ENCODE data around the gene REC8. TPM values are rescaled to one million over a fixed set of nuclear protein-coding genes. Genes with fewer than 3 reads are reported as not detected.

The REC8 gene
- total RNA-seq, 1 experiment from 2014 or later = 0.66 TPM

DNA sequence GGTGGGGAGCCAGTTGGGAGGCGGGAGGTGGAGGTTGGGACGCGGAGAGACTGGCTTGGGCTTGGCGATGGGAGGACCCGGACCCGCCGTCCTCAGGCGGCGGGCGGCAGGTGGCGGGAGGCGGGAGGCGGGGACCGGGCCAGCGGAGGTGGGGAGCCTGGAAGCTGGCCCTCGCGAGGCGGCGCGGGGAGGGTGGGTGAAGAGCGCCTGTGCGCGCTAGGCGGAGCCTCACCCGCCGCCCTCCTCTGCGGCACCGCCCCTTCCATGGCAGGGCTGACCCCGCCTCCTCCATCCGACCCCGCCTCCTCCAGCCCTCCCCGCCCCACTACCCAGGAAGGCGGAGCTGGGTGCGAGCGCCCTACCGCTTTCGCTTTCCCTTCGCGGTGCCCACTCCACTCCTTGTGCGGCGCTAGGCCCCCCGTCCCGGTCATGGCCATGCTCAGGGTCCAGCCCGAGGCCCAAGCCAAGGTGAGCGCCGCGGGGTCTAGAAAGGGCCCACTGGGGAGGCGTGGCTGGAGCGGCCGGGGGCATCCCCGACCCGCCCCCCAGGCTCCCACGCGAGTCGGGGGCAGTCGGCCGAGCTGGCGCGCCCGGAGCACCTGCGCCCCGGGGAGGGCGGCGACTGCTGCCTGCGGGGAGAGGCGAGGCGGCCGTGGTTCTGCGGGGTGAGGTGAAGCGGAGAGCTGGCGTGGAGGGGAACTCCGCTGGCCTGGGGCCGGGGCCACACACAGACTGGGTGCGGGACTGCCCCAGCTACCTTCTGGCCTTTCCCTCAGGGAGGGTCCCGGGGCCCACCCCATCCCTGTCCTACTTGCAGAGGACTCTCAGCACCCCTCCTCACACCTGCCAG lies 35.8 kb upstream of the REC8 start, which contains the start of gene PSME1:
Gene PSME1 (plus strand): TSS at position 361 of the 850 bp plus-strand sequence. CDS start 69 bp downstream, at position 430.
- Histone ChIP-seq H3K27me3 (no peaks in the 10 kb centered on the region), H3K4me3 (peak within 1 kb of the TSS; percentile 74), H3K36me3 (peaks cover 15% of the 10 kb centered on the region), H3K9me3 (no peaks in the 10 kb centered on the region)
- DNase-seq = peak; percentile 78

DNA sequence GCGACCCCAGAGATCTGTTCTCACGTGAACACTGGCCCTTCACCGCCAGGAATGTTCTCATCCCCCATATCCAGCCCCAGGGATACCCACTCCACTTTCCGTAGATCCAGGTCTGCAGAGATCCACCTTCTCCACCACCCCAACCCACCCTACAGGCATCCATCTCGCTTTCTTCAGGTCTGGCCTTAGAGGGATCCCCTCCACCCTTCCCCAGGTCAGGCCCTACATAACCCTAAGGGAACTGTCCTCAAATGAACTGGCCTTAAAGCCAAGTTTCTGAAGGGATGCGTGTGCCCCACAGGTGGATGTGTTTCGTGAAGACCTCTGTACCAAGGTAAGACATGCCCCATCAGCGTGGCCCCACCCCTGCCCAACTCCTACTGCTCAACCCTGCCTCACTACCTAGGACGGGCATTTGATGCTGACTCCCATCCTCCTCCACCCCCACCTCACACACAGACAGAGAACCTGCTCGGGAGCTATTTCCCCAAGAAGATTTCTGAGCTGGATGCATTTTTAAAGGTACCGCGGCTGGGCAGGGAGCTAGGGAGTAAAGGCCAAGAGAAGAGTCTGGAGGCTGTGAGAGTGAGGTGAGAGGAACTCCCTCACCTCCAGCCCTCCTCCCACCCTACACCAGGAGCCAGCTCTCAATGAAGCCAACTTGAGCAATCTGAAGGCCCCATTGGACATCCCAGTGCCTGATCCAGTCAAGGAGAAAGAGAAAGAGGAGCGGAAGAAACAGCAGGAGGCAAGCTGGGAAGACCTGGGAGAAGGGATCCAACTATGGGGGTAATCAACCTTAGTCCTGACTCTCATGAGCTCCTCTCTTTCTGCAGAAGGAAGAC lies 35.0 kb upstream of the REC8 start:
- H3K9me3 ChIP-seq = no peaks in the 10 kb centered on the region
- peak overlapping the region; percentile 74 for H3K4me3 ChIP-seq
- DNase-seq = no peak
- H3K36me3 ChIP-seq = peaks cover 15% of the 10 kb centered on the region
- no peaks in the 10 kb centered on the region for H3K27me3 ChIP-seq

DNA sequence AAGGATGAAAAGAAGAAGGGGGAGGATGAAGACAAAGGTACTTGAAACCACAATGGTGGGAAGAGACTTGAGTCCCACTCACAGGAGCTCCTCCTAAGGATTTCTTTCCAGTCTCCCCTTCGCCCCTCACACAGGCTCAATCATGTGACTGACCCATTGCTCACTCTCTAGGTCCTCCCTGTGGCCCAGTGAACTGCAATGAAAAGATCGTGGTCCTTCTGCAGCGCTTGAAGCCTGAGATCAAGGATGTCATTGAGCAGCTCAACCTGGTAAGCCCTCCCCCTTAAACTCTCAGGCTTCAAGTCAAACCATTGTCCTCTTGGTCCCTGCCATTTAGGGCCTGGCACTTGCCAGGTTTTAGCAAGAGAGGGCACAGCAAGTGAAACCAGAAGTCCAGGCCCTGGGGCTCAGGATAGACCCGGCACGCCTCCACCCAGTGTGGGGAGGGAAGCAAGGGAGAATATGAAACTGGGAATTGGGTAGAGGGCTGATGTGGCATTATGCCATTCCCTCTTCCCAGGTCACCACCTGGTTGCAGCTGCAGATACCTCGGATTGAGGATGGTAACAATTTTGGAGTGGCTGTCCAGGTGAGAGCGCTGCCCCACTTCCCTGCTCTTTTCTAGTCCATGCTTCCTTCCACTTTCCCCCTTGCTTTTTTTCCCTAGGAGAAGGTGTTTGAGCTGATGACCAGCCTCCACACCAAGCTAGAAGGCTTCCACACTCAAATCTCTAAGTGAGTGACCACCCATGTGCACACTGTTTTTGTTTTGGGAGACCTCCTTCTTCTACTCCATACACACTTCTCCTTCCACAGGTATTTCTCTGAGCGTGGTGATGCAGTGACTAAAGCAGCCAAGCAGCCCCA lies 34.1 kb upstream of the REC8 start:
- Histone ChIP-seq H3K4me3 (no peak overlapping the region), H3K9me3 (no peaks in the 10 kb centered on the region), H3K27me3 (no peaks in the 10 kb centered on the region), H3K36me3 (peaks cover 17% of the 10 kb centered on the region)
- DNase-seq = no peak

DNA sequence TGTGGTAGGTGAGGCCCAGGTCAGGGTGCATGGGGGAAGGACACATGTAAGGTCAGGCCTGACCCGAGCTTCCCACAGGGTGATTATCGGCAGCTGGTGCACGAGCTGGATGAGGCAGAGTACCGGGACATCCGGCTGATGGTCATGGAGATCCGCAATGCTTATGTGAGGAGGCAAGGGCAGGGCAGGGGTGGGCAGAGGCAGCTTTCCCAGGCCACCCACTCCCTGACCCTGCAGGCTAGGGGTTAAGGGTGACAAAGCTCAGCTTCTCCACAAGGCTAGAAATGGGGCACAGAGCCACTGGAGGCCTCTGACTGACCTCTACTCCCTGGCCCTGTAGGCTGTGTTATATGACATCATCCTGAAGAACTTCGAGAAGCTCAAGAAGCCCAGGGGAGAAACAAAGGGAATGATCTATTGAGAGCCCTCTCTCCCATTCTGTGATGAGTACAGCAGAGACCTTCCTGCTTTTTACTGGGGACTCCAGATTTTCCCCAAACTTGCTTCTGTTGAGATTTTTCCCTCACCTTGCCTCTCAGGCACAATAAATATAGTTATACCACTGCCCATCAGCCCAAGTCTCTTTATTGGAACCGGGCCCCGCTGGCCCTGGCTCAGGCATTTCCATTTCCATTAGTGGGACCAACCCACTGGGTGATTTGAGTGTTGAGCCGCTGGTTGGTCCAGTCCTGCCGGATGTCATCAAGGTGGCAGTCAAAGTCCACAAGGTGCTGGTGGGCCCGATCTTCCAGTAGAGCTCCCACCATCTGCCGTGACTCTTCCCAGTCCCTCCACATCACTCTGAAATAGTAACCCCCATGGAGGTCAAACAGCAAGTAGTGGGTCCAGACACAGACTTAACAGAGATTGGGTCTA lies 33.2 kb upstream of the REC8 start:
- Histone ChIP-seq H3K36me3 (peaks cover 18% of the 10 kb centered on the region), H3K27me3 (no peaks in the 10 kb centered on the region), H3K4me3 (no peak overlapping the region), H3K9me3 (no peaks in the 10 kb centered on the region)
- DNase-seq = no peak

DNA sequence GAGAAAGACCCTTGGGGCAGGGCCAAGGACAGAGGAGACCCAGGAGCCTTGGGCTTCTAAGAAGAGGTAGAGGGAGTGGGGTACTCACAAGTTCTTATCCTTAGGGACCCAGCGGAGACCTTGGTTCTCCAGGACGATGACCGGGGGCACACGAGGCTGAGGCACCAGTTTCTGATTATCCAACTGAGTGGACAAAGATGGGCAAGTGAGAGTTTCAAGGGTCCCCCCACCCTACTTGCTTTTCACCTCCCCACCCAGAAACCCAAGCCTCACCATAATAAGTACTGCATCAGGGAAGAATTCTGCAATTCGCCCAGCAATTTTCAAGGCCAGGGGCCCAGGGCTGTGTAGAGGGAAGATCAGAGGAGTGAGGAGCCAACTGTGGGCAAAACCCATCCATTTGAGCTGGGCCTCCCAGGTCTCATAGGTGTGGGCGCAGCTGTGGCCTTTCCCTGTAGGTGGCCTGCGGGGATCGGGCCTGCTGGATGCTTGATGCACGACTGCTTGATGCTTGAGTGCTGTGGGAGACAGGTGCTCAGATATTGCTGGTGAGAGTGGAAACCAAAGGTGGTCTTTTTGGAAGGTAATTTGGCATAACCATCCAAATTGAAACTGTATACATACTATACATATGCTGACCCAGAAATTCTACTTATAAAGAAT lies 32.5 kb upstream of the REC8 start:
- DNase-seq = no peak
- H3K27me3 ChIP-seq = no peaks in the 10 kb centered on the region
- no peak overlapping the region; the same call in 1 of the 2 replicates for H3K4me3 ChIP-seq
- H3K36me3 ChIP-seq = peaks cover 22% of the 10 kb centered on the region
- H3K9me3 ChIP-seq = no peaks in the 10 kb centered on the region

DNA sequence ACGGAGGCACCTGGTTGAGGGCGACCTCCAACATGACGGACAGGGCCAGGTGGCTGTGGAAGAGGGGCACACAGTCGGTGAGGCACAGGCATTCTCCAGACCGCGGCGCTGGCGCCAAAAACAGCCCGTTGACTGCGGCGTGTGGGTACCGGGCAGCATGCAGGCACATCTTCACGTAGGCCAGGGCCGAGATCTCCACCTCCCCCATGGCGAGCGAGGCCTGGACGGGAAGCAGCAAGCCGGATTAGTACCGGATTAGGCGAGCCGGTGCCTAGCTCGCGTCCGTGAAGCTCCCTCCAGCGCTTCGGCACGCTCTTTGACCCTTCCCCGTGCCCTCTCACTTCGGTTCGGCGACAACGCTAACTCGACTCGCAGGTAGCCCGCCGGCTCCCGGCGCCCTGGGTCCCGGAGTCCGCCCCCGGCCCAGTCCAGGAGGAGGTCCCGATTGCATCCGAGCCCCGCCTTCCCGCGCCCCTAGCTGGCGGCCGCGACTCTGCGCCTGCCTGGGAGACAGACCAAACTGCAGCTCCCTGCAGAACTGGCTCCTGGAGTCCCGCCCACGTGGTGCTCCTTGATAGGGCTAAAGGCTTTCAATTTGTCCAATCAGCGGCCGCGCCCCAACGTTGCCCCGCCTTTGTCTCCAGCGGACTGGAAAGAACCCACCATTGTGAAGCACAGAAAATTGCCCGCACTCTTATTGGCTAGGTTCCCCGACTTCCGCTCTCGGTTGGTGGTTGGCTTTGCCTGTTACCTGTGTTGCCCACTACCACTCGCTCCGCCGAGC lies 30.6 kb upstream of the REC8 start, which contains the start of gene EMC9:
Gene EMC9 (minus strand): TSS at position 495 of the 784 bp plus-strand sequence. CDS start 287 bp downstream, at position 208.
- no peaks in the 10 kb centered on the region for H3K27me3 ChIP-seq
- H3K36me3 ChIP-seq = peaks cover 31% of the 10 kb centered on the region
- no peaks in the 10 kb centered on the region for H3K9me3 ChIP-seq
- DNase-seq = peak; percentile 98
- peak within 1 kb of the TSS; percentile 78 for H3K4me3 ChIP-seq

DNA sequence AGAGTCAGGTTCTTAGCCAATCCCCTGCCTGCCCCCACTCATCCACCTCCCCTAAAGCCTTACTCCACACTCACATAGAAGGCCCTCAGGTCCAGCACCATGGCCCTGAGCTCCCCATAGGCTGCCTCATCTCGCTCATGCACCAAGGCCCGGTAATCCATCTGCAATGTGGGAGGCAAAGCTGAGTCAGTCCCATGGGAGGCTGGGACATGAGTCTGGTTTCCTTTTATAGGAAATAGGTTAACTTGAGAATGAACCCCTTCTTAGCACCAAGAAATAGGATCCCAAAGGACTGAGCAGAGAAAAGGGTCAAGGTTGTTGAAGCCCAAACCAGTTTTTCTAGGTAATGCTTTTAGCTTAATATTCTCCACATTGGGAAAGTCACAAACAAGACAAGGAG lies 28.4 kb upstream of the REC8 start:
- no peak overlapping the region for H3K4me3 ChIP-seq
- H3K27me3 ChIP-seq = no peaks in the 10 kb centered on the region
- no peak for DNase-seq
- H3K9me3 ChIP-seq = no peaks in the 10 kb centered on the region
- peaks cover 29% of the 10 kb centered on the region for H3K36me3 ChIP-seq

DNA sequence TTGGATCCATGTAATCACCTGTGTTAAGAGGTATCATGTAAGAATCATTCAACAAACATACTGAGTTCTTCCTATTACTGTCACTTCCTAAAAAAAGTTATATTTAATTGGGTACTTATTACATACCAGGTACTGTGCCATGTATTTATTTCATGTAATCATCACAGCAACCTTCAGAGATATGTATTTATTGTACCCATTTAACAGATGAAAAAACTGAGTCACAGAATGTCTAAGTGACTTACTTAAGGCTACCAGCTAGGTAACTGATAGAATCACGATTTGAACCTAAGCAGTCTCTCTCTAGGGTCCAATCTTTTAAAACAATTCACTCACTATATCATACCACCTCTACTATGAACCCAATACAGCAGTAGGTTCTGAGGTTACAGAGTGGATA lies 27.4 kb upstream of the REC8 start:
- no peak overlapping the region for H3K4me3 ChIP-seq
- H3K27me3 ChIP-seq = no peaks in the 10 kb centered on the region
- peaks cover 27% of the 10 kb centered on the region for H3K36me3 ChIP-seq
- DNase-seq = no peak
- no peaks in the 10 kb centered on the region for H3K9me3 ChIP-seq

DNA sequence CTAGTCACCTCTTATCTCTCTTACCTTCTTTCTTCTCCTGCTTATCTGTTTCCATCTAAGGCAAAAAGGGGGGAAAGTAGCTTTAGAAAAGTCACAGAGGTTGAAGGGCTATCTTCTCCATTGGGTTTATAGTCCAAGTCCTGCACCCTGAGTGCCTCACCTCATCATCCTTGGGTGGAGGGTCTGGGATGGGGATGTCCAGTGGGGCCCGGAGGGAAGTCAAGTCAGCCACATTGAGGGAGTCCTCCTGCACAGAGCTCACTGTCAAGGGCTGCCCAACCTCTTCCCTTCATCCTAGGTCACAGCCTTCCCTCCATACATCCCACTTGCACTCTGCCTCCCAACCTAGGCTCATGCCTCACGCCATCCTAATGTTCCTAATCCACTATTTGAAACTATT lies 26.7 kb upstream of the REC8 start:
- DNase-seq = no peak
- peaks cover 29% of the 10 kb centered on the region for H3K36me3 ChIP-seq
- H3K9me3 ChIP-seq = no peaks in the 10 kb centered on the region
- H3K27me3 ChIP-seq = no peaks in the 10 kb centered on the region
- no peak overlapping the region; the same call in 1 of the 2 replicates for H3K4me3 ChIP-seq

DNA sequence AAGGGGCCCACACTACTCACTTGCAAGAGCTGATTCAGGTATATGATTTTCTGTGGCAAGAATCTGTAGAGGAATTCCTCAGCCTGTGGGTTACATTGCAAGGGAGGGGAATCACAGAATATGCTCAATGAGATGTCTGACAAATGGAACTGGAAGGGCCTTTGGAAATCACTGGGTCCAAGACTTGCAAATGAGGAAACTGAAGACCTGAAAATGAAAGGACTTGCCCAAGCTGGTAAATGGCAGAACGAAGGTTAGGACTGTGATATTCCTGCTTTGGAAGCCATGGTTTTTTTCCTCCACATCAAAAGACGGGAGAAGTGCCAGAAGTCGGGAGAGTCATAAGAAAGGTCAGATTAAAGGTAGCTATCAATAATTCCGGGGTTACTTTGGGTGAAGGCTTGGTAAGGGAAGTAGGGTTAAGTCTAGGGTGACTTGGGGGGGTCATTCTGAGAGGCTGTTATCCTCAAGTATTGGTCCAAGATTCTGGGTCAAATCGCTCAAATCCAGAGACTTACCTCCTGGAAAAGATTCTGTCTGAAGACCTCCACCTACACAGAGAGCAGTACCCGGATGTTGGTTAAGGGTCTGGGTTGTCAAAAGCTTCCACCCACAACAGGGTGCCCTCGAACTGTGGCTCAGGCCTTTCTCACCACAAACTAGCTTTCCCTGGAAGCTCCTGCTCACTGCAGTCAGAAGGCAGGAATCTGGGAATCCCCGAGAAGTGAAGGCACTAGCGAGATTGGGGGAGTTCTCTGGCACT lies 26.0 kb upstream of the REC8 start:
- no peak for DNase-seq
- Histone ChIP-seq H3K4me3 (peak overlapping the region; percentile 94), H3K27me3 (no peaks in the 10 kb centered on the region), H3K36me3 (peaks cover 32% of the 10 kb centered on the region), H3K9me3 (no peaks in the 10 kb centered on the region)

DNA sequence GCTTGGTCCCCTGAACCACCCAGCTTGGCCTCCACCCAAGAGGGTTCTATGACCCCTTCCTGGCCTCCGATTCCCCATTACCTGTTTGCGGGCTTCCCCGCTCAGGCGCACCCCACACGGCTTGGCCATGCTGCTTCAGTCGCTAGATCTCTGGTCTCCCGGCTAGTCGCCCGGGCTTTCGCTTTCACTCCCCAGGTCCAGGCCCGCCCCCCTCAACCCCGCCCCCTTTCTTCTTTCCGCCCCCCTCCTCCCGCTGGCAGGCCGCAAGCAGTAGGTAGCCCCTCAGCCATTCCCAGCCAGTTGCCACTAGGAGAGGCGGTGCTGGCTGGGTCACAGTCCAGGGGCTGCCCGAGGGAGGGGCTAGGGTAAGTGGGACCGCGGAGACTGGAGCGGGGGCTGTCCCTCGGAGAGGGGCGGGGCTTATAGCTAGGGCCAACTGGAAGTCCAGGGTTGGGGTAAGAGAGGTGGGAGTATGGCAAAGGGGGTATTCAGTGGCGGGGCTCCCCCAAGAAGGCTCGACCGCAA lies 25.4 kb upstream of the REC8 start, which contains the start of gene PSME2:
Gene PSME2 (minus strand): TSS at position 158 of the 525 bp plus-strand sequence. CDS start 29 bp downstream, at position 129.
- peak; percentile 97 for DNase-seq
- Histone ChIP-seq H3K9me3 (no peaks in the 10 kb centered on the region), H3K36me3 (peaks cover 35% of the 10 kb centered on the region), H3K27me3 (no peaks in the 10 kb centered on the region), H3K4me3 (peak within 1 kb of the TSS; percentile 94)

DNA sequence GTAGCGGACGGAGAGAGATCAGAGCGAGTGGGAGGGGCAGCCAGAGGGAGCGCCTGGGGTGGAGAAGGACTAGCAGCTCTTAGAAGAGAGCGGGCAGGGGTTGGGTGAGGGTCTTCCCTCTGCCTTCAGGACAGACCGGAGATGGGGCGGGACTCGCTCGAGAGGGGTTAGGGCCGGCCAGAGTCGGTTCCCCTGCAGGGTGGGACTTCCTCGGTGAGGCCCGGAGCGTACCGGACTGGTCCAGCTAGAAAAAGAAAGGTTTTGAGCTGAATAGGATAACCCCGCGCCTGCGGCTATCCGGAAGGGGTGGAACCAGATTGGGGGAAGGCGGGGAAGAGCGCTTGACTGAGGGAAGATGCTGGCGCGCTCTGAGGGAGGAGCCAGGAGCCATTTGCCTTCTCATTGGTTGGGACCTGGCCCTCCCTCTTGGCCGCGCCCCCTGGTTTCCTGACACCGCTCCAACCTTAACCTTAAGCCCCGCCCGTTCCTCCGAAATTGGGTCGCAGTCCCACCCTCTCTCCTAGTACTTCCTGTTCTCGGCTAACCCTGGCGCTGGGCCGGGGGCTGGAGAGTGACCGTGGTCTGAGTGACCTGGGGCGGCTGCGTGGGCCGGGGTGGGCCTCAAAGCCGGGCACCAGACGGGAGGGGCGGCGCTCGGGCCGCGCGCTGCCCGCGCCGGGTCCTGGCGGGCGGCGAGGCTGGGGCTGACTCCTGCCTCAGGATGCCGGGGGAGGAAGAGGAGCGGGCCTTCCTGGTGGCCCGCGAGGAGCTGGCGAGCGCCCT lies 24.7 kb upstream of the REC8 start, which contains the start of gene RNF31:
Gene RNF31 (plus strand): TSS at position 521 of the 783 bp plus-strand sequence. CDS start 201 bp downstream, at position 722.
- Histone ChIP-seq H3K4me3 (peak within 1 kb of the TSS; percentile 94), H3K9me3 (no peaks in the 10 kb centered on the region), H3K27me3 (no peaks in the 10 kb centered on the region), H3K36me3 (peaks cover 35% of the 10 kb centered on the region)
- DNase-seq = peak; percentile 94
